Astrocyte of the cerebellum (primary cell): Measurements from ENCODE around the gene TBRG4.

Experiments
- DNase-seq: peaks from one replicate; pipeline ENCODE4 v3.0.0-alpha.2; 2011; ENCODE audit warnings: low read depth
- H3K4me3 ChIP-seq: 2 replicates; pipeline ENCODE4 v1.5.1; 2011; ENCODE audit warnings: mild to moderate bottlenecking, low read depth, low read length, moderate library complexity
- in situ Hi-C: cut with HindIII; loops from 2 replicates; pipeline ENCODE4 v1.10.0; 2017; ENCODE audit warnings: low sequenced_read_pairs
- TF ChIP-seq, protein P1 (sequence below): IDR thresholded peaks from 2 replicates; pipeline ENCODE4 v1.5.1; 2012; ENCODE audit warnings: low read length, low read depth, moderate library complexity, mild to moderate bottlenecking; ENCODE audit errors: missing control alignments

The TBRG4 gene

DNA sequence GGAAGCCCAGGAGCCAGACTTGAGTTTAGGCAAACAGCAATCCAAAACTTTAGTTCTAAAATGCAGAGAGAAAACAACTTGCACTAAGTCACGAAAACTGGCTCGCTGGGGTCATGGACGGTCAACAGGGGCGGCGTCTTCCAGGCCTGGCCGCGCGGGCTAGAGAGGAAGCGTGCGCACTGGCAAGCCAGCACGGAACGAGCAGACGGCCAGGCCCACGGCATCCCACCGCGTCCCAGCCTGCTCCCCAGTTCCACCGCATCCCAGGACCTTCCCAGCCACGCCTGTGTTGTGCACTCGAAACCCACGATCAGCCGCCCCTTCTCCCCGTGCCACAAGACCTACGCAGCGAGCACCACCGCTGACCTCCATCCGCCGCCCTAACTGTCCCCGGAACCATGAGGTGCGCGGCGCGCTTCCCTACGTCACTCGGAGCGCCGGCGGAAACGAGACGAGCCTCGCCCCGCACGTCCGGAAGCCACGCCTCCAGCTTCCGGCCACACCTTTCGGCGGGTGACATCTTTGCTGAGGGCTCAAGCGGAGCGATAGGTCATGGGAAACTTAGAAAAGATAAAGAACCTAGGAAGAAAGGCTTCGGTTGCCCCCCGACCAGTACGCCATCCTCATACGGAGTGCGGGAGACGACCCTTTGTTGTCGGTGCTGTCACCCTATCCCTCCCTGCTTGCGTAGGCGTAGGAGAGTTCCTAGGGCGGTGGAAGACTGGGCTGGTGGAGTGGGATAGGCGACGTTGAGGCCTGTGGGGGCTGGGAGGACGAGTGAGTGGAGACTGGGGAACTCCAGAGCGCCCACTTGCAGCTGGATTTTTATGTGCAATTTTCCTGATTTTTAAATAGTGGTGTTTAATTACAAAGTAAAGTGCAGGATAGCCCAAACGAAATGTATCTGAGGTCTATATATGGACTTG lies at the start of gene TBRG4:
TBRG4 (minus strand) TSS at position 400 of the 926 bp plus-strand sequence. CDS start 2,460 bp downstream, outside the sequence.
- peak within 1 kb of the TSS; percentile 90 for H3K4me3 ChIP-seq
- DNase-seq, result peak; percentile 76
- in situ Hi-C loops, result no loop called here
- TF ChIP-seq, protein P1, sequence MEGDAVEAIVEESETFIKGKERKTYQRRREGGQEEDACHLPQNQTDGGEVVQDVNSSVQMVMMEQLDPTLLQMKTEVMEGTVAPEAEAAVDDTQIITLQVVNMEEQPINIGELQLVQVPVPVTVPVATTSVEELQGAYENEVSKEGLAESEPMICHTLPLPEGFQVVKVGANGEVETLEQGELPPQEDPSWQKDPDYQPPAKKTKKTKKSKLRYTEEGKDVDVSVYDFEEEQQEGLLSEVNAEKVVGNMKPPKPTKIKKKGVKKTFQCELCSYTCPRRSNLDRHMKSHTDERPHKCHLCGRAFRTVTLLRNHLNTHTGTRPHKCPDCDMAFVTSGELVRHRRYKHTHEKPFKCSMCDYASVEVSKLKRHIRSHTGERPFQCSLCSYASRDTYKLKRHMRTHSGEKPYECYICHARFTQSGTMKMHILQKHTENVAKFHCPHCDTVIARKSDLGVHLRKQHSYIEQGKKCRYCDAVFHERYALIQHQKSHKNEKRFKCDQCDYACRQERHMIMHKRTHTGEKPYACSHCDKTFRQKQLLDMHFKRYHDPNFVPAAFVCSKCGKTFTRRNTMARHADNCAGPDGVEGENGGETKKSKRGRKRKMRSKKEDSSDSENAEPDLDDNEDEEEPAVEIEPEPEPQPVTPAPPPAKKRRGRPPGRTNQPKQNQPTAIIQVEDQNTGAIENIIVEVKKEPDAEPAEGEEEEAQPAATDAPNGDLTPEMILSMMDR, result peak; percentile 51

DNA sequence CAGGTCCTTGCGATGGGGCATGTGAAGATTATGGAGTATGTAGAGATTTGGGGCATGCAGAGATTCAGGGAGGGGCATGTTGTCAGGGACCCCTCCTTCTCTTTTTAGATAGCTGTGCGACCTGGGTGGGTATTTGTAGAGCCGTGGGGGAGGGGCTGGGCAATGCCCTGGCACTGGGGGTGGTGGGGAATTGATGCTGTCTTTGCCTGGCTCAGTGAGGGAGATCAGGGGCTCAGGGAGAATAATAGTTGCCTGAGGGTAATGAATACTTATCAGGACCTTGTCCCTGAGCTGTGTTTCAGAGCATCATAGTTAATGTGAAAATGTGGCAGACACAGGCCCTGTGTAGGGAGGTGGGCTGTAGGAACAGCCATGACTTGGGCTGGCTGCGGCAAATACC lies 49.6 kb upstream of the TBRG4 start:
- H3K4me3 ChIP-seq, result no peak overlapping the region
- in situ Hi-C loops, result no loop called here
- TF ChIP-seq, protein P1, result no peak
- no peak for DNase-seq

DNA sequence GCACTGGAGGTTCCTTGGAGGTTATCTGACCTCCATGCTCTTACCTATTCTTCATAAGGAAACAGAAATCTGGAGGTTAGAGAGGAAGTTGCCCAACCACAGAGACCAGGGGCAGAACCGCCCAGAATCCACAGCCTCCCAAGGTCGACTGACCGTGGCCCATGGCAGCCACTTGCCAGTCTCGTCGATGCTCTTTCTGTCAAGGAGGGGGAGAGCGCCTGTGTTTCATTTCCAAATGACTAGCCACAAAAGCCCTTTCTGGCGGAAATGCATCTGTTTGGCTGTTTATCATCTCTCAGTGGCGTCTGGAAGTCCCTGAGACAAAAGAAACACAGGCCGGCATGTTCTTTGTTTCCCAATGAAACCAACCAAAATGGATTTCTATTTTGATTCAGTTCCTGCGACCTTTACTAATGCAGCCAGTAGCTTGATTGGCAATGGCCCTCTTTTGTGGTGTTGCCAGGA lies 49.0 kb upstream of the TBRG4 start:
- DNase-seq, result no peak
- no peak overlapping the region for H3K4me3 ChIP-seq
- in situ Hi-C loops, result no loop called here
- TF ChIP-seq, protein P1, result no peak

DNA sequence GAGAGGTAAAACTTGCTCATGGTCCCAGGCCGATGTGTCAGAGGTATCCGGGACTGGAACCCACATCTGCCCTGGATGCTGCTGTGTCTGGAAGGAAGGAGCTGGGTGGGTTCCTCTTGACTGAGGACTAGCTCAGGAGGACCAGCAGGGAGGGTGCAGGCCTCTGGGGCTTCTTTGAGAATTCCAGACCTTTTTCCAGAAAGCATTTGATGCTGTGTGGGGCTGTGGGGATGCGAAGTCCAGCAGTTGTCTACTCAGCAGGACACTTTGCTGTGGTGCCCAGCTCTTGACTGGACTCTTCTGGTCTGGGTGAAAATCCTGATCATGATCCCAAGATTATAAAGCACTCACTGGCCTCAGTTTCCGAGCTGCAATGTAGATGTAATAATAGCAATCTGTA lies 47.8 kb upstream of the TBRG4 start:
- no peak for DNase-seq
- H3K4me3 ChIP-seq, result no peak overlapping the region
- in situ Hi-C loops, result no loop called here
- TF ChIP-seq, protein P1, result no peak

DNA sequence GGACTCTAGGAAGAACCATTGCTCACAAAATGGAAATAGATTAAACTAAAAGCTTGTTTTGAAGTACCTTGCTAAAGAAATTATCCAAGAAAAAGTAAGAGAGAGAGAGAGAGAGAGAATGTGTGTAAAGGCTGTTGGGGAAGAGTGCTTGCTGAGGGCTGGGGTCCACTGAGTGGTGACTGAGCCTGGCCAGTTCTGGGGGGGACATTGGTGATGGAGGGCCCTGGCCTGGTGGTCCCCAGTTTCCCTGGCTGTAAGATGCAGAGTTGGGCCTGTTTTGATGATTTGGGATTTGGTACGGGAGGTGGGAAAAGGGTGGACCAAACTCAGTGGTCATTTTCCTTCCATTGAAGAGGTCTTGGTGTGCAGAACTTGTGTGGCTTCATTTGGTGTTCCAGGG lies 47.0 kb upstream of the TBRG4 start:
- no peak for DNase-seq
- TF ChIP-seq, protein P1, result no peak
- H3K4me3 ChIP-seq, result no peak overlapping the region
- in situ Hi-C loops, result no loop called here

DNA sequence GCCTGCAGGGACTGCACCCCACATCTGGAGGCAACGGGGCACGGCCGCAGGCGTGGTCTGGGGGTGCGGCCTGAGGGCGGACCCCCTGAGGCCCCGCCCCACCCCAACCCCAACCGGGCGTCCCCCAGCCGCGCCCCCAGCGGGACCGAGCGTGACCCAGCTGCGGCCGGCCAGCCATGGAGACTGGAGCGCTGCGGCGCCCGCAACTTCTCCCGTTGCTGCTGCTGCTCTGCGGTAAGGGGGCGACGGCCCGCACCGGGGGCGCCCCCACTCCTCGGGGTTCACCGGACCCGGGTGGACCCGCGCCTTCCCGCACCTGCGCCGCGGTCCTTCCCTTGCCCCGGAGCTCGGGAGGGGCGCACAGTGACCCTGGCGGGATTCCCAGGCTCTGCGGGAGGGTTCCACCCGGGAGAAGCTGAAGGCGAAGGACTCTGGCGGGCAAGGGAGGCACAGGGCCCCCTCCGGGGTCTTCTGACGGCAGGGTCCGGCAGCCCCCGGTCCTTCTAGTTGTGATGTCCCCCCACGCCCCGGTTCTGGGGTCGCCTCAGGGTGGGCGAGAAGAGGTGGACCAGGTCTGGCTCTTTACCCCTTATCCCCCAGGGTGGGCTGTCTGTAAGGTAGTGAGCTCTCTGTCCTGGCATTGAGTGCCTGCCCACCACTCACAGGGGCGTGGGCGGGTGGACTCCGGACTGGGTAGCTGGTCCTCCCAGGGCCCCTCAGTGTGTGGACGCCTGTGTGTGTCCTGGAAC lies 46.3 kb upstream of the TBRG4 start, which contains the start of gene RAMP3:
RAMP3 (plus strand) TSS at position 139 of the 749 bp plus-strand sequence; CDS start at position 177, 38 bp downstream.
- H3K4me3 ChIP-seq, result no peak within 1 kb of the TSS
- no peak for DNase-seq
- TF ChIP-seq, protein P1, result no peak
- in situ Hi-C loops, result no loop called here
